GM19238 (cell line): Measurements from ENCODE around the gene SELENOS.

Experiments used
- DNase-seq: peaks from one replicate; pipeline ENCODE4 v3.0.0; 2011; ENCODE audit warnings: low spot score; ENCODE audit not compliant: insufficient read length

The SELENOS gene

GRCh38 chr15:101277038-101277822, at the start of gene SELENOS:
Gene SELENOS (minus strand): TSS chr15:101277485. CDS start chr15:101277417, 68 bp downstream.
- DNase-seq: peak; percentile 87

GRCh38 chr15:101326462-101327146, 49.3 kb upstream of the SELENOS start:
- no peak for DNase-seq

GRCh38 chr15:101326026-101326315, 48.7 kb upstream of the SELENOS start:
- DNase-seq: no peak

GRCh38 chr15:101325263-101326025, 48.2 kb upstream of the SELENOS start:
- no peak for DNase-seq

- no peak for DNase-seq
Observed at GRCh38 chr15:101324524-101325177, 47.4 kb upstream of the SELENOS start.

- no peak for DNase-seq
Observed at GRCh38 chr15:101323793-101324523, 46.7 kb upstream of the SELENOS start.

- no peak for DNase-seq
Observed at GRCh38 chr15:101322854-101323477, 45.7 kb upstream of the SELENOS start.

- DNase-seq: no peak
Observed at GRCh38 chr15:101322016-101322695, 44.9 kb upstream of the SELENOS start.

- peak; percentile 45 for DNase-seq
Observed at GRCh38 chr15:101320501-101321052, 43.3 kb upstream of the SELENOS start.

- no peak for DNase-seq
Observed at GRCh38 chr15:101318839-101319238, 41.6 kb upstream of the SELENOS start.

- no peak for DNase-seq
Observed at GRCh38 chr15:101318147-101318819, 41.0 kb upstream of the SELENOS start.

GRCh38 chr15:101317336-101317872, 40.1 kb upstream of the SELENOS start:
- DNase-seq: no peak

- no peak for DNase-seq
Observed at GRCh38 chr15:101316529-101316928, 39.2 kb upstream of the SELENOS start.

- no peak for DNase-seq
Observed at GRCh38 chr15:101315736-101316135, 38.5 kb upstream of the SELENOS start.

- DNase-seq: no peak
Observed at GRCh38 chr15:101314336-101315125, 37.2 kb upstream of the SELENOS start.

GRCh38 chr15:101313041-101313761, 35.9 kb upstream of the SELENOS start:
- DNase-seq: no peak

- DNase-seq: no peak
Observed at GRCh38 chr15:101310508-101310907, 33.2 kb upstream of the SELENOS start.

- DNase-seq: no peak
Observed at GRCh38 chr15:101310161-101310480, 32.8 kb upstream of the SELENOS start.
